ENCODE results near the gene RIC3.
"Not testable (repeated sequence)": the region's sequence is repeated elsewhere in the genome, so short reads cannot be mapped to it uniquely, and the experiment has no call there.

RIC3 gene

DNA sequence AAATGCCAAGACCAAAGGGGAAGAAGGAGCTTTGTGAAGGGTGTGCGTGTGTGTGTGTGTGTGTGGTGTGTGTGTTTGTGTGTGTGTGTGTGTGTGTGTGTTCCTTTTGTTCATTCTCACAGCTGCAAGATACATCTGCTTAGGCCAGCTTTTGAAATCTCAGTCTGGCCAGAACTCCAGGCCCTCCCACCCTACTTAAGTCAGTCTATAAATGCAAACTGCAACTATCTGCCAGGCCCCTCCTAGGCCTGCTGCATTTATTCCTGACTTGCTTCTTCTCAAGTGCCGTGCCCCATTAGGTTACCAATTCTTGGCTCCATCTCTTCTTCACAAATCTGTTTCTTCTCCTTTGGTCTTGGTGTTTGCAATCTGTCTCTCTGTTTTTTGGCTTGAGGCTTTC is 21.6 kb upstream of the RIC3 start:
- DNase-seq (ENCODE audit: low read depth): no peak

GRCh38 chr11:8186429-8186828 is 17.6 kb upstream of the RIC3 start:
- DNase-seq (ENCODE audit: low read depth): no peak

DNA sequence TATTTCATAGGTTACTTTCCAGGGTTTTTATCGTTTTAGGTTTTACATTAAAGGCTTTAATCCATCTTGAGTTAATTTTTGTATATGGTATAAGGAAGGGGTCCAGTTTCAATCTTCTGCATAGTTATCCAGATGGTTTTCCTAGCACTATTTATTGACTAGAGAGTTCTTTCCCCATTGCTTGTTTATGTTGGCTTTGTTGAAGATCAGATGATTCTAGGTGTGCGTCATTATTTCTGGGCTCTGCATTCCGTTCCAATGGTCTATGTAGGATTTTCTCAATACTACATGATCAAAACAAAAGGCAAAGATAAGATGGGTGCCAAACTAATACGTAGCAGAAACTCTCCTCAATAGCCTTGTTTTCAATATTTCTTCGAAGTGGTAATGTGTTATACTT is 14.3 kb upstream of the RIC3 start:
- DNase-seq (ENCODE audit: low read depth): no peak

DNA sequence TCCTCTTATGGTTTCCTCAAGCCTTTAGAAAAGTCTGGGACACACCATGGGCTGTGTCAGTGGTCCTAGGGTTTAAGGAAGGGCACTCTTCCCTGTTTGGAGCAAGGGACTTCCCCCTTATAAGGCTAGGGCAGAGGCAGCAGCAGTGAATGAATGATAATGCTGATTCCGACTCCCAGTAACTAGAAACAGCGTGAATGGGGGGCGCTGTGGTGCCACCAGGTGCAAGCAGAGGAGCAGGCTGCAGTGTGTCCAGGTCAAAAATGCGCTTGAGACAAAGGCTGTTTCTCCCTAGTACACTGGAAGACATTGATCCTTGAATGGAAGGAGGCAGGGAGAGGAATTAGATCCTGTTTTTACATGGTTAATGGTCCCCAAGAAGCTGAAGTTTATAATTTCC is 11.6 kb upstream of the RIC3 start:
- no peak for DNase-seq (ENCODE audit: low read depth)

GRCh38 chr11:8178297-8178696 is 9.5 kb upstream of the RIC3 start:
- DNase-seq (ENCODE audit: low read depth): no peak

DNA sequence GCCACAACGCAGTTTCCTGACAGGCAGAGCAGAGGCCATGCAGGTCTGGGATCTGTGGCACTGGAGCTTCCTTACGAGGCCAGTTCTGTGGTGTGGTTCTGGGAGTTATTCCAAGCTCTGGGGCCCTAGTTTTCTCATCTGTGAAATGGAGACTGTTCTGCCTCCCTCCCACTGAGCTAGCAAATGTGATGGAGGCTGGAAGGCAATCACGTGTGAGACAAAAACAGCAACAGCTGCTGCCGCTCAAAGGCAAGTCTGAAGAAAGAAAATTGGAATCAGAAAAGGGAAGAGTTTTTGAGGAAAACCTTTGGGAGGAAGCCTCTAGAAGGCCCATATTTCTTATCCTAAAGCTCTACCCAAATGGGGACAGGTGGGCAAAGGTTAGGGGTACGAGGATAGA is 8.3 kb upstream of the RIC3 start:
- DNase-seq (ENCODE audit: low read depth): no peak

- DNase-seq (ENCODE audit: low read depth): no peak
Observed at GRCh38 chr11:8167796-8168195, 1.0 kb downstream of the RIC3 start.

DNA sequence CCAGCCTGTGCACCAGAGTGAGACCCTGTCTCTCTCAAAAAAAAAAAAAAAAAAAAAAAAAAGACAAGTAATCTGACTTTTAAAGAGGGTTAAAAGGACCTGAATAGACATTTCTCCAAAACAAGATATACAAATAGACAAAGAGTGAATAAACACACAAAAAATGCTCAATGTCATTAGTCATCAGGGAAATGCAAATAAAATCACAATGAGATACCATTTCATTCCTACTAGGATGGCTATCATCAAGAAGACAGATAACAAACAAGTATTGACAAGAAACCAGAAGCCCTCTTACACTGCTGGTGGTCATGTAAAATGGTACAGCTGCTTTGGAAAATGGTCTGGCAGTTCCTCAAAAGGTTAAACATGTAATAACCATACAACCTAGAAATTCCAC is 4.1 kb downstream of the RIC3 start:
- no peak for DNase-seq (ENCODE audit: low read depth)

DNA sequence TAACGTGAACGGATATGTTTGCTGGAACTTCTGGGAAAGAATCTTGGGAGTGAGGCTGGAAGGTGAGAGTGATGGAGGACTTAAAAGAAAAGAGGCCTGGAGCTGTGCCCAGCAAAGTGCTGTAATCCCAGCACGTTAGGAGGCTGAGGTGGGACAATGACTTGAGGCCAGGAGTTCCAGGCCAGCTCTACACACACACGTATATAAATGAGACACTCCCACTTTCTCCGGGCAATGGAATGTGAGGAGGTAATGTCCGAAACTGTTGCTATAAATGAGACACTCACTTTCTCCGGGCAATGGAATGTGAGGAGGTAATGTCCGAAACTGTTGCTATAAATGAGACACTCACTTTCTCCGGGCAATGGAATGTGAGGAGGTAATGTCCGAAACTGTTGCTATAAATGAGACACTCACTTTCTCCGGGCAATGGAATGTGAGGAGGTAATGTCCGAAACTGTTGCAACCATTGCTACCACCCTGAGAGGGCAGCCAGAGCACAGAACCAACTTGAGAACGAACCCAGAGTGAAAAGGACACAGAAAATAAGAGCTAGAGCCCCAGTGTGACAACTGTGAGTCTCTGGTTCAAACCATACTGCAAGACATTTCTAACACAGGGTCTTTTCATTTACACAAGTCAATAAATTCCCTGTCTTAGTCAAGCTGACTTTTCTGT is 7.1 kb downstream of the RIC3 start:
- DNase-seq (ENCODE audit: low read depth): not testable (repeated sequence)

GRCh38 chr11:8156877-8157276 is 11.9 kb downstream of the RIC3 start:
- DNase-seq (ENCODE audit: low read depth): no peak

DNA sequence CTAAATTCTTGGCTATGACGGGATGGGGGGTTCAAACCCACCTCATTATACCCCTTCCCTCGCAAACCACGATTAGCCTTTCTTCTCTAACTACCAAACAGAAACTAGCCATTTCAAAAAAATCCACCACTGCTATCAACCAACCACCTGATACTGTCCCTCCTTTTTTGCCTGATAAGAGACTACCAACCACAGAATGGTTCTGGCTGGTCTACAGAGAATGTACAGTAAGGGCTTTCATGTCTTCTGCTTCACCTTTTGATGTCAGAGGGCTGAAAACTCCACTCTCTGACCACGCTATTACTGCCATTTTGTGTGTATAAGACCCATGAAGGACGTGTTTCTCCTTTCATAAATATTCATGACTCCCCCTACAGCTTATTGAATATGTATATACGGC is 19.1 kb downstream of the RIC3 start:
- no peak for DNase-seq (ENCODE audit: low read depth)

GRCh38 chr11:8138526-8138925 is 30.3 kb downstream of the RIC3 start:
- DNase-seq (ENCODE audit: low read depth): no peak

DNA sequence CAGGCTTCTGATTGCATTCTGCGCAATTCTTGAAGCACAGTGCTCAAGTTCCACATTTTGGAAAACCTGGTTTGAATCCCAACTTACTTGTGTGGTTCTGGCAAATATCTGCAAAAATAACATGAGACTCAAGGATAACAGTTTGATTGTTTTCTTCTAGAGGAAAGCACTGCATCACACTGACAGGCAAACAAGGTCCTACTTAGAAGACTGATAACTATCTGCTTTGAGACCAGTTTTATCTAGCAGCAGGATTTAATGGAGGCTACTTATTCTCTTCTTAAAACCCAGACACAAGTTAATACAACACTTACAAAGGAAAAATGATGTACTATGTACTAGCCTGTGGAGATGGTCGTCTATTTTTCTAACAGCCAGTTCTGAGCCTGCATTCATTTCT is 41.4 kb downstream of the RIC3 start:
- no peak for DNase-seq (ENCODE audit: low read depth)

DNA sequence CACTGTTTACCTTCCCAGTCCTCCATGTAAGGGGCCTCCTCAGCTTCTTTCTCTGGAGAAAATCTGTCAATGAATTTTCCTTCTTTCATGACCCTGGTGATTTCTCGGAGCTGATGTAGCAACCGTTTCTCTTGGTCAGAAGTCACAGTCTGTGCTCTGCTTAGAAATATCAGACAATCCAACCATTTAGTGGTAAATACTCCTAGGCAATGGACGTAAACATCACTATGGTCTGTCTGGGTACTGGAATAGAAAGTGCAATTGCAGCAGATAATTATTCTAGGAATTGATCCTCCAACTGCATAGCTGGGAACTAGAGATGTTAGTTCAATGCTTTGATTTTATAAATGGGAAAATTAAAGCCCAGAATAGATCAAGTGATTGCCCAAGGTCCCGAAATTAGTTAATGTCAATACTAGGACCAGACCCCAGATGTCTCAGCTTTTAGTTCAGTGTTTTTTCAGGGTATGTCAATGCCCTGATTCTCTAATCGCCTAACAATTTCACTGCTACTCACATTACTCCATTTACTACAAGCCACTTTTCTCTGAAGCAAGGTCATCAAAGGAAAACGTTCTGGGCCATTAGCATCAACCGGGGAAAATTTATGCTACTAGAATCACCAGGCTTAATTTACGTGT is 42.1 kb downstream of the RIC3 start:
- no peak for DNase-seq (ENCODE audit: low read depth)

DNA sequence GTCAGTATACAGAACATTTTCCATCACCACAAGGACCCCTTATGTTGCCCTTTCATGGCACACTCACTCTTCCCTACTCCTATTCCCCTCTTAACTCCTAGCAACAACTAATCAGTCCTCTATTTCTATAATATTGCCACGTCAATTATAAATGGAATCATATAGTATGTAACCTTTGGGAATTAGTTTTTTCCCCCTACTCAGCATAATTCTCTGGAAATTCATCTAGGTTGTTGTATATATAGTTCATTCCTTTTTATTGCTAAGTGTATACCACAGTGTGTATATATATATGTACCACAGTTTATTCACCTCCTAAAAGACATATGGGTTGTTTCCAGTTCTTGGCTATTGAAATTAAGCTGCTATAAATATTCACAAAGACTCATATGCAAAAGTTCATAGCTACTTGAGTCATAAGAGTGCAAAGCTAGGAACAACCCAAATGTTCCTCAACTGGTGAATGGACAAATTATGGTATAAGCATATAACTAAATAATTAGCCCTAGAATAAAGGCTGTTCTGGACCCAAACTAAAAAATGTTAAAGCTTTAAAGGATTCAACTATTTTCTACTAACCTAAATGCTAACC is 46.6 kb downstream of the RIC3 start:
- no peak for DNase-seq (ENCODE audit: low read depth)

GRCh38 chr11:8111636-8112035 is 57.2 kb downstream of the RIC3 start:
- no peak for DNase-seq (ENCODE audit: low read depth)

DNA sequence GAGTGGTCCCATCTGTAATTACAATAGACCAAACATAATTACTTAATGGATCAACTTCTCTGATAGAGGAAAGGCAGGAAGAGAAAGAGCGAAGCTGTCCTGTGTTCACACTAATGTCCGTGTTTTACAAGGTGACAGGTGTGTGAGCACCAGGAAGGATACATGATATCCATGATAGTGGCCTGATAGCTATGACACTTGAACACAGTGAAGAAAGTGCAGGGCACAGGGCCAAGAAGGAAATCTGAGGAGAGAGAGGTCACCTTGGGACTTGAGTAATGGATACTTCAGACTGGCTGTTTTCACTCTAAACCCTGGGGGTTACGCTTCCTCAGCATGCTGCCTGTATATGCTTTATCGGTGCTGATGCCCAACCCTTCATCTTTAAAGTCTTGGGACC is 58.4 kb downstream of the RIC3 start:
- no peak for DNase-seq (ENCODE audit: low read depth)

DNA sequence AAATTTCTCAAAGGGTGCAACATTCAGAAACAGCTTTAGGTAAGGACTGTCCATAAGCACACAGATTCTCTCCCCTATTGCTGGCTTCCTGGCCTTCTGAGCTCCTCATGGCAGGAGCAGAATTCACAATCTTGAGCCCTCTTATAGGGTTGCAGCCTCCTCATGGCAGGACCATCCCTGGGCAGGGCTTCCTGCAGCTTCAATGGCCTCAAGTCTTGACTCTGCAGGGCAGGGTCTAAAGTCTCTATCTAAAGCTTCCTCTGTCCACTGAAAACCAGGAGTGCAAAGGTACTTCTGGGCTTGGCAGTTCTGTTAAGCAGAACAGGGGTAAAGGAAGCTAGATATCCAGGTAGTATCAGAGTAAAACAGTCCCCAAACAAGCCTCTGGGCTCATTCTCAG is 59.1 kb downstream of the RIC3 start:
- DNase-seq (ENCODE audit: low read depth): no peak

- DNase-seq (ENCODE audit: low read depth): no peak
Observed at GRCh38 chr11:8108421-8108820, 60.4 kb downstream of the RIC3 start.

- DNase-seq (ENCODE audit: low read depth): no peak
Observed at GRCh38 chr11:8107642-8108041, 61.2 kb downstream of the RIC3 start.

DNA sequence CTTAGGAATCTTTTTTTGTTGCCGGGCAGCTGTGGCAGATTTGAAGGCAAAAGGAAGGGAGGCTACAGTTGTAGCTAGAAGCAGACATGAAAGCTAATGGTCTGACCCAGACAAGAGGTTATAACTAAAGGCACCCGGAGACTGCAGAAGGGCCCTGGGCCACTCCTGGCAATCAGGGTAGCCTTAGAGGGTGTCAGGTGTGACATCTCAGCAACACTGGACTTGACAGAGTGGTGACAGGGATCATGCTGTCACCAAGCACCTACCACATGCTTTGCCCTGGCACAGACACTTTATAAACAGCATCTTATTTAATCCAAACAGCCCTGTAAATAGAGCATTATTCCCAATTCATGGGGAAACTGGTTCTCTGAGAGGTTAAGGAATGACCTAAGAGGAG is 62.1 kb downstream of the RIC3 start:
- DNase-seq (ENCODE audit: low read depth): no peak

DNA sequence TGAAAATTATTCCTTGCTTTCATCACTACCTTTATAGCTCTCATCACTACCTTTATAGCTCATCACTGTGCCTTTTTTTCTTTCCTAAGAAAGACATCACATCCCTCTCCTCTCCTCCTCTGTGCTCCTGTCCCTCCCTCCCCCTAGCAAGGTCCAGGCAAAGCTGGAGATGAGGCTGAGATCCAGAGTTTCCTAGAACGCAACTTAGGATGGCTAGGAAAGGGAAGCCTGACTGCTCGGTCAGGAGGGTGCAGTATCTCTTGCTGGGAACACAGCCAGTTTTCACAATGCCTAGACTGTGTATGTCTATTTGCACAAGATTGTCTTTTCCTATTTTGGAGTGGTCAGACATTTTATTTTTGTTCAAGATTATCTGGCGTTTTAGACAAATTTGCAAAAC is 63.2 kb downstream of the RIC3 start:
- DNase-seq (ENCODE audit: low read depth): no peak

GRCh38 chr11:8105133-8105532 is 63.7 kb downstream of the RIC3 start:
- no peak for DNase-seq (ENCODE audit: low read depth)

DNA sequence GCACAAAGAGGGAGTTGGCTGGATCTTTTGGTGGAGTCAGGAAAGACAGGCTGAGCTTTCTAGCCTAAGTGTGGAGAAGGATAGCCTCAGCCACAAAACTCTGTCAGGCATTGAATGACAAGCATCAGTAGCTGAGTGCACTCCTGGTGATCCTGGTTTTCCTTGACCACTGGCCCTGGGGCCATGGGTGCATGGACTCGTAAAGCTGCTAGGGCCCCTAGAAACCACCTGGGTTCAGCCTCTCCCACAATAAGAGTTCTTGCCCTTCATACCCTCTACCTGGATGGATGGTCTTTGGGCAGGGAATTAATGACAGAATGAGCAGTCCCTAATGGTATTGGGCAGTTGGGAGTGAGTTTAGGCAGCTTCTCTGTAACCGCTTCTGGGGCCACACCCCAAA is 64.9 kb downstream of the RIC3 start:
- no peak for DNase-seq (ENCODE audit: low read depth)

All from stimulated activated CD4-positive, alpha-beta T cell treated with anti-CD3 and anti-CD28 coated beads, Interleukin-2, amount 100 ng/mL, for 4 hours (primary cell).